Smooth muscle cell (in vitro differentiated cells): ENCODE data around the gene CEP250. TPM values are rescaled to one million over a fixed set of nuclear protein-coding genes. Genes with fewer than 3 reads are reported as not detected.

ENCODE experiments used
- DNase-seq: peaks from one replicate; lab custom pipeline; 2025; ENCODE audit not compliant: unreplicated experiment; lab: John Stamatoyannopoulos, UW
- H2AFZ ChIP-seq: fragments of 200-600 bp; sonication (generic); 2 replicates; pipeline ENCODE4 v1.6.0; 2016; ENCODE audit warnings: antibody characterized with exemption, low read depth, mild to moderate bottlenecking
- H3F3A ChIP-seq: fragments of 200-600 bp; sonication (generic); 2 replicates; pipeline ENCODE4 v1.6.0; 2017; ENCODE audit warnings: antibody characterized with exemption, low read depth
- H3K27ac ChIP-seq: fragments of 200-600 bp; sonication (generic); 2 replicates; pipeline ENCODE4 v1.5.1; 2016; ENCODE audit warnings: low read depth, mild to moderate bottlenecking
- H3K27me3 ChIP-seq: fragments of 200-600 bp; sonication (generic); 2 replicates; pipeline ENCODE4 v1.6.1; 2016; ENCODE audit warnings: low read depth, mild to moderate bottlenecking
- H3K36me3 ChIP-seq: fragments of 200-600 bp; sonication (generic); 2 replicates; pipeline ENCODE4 v1.5.1; 2016; ENCODE audit warnings: low read depth
- H3K4me1 ChIP-seq: fragments of 200-600 bp; sonication (generic); 2 replicates; pipeline ENCODE4 v1.5.1; 2016; ENCODE audit warnings: low read depth
- H3K4me2 ChIP-seq: fragments of 200-600 bp; sonication (generic); 2 replicates; pipeline ENCODE4 v1.6.0; 2016; ENCODE audit warnings: mild to moderate bottlenecking
- H3K4me3 ChIP-seq: fragments of 200-600 bp; sonication (generic); 2 replicates; pipeline ENCODE4 v1.5.1; 2016; ENCODE audit warnings: mild to moderate bottlenecking
- H3K79me2 ChIP-seq: fragments of 200-600 bp; sonication (generic); 2 replicates; pipeline ENCODE4 v1.6.0; 2016; ENCODE audit warnings: low read depth, mild to moderate bottlenecking
- H3K9ac ChIP-seq: fragments of 200-600 bp; sonication (generic); 2 replicates; pipeline ENCODE4 v1.6.0; 2016; ENCODE audit warnings: low read depth
- H3K9me3 ChIP-seq: fragments of 200-600 bp; sonication (generic); replicated peaks from 2 replicates; pipeline ENCODE4 v1.5.1; 2016; ENCODE audit warnings: low read depth
- H4K20me1 ChIP-seq: fragments of 200-600 bp; sonication (generic); 2 replicates; pipeline ENCODE4 v1.6.0; 2016; ENCODE audit warnings: low read depth
- CTCF ChIP-seq: fragments of 200-600 bp; sonication (generic); IDR thresholded peaks from 2 replicates; pipeline ENCODE4 v1.5.1; 2017; ENCODE audit warnings: borderline replicate concordance, mild to moderate bottlenecking, antibody characterized with exemption; ENCODE audit not compliant: insufficient read depth, poor library complexity, severe bottlenecking
- WGBS: methylation state at CpG from one replicate; pipeline ENCODE4 v1.1.7; 2016; ENCODE audit warnings: low lambda C conversion rate; 5-methylcytosine and 5-hydroxymethylcytosine counted together
- polyA plus RNA-seq: library from polyadenylated mRNA; unstranded; fragments of >200 nt; fragmentation: Nextera tagmentation; extraction: Ambion mirVana; gene quantifications from 2 replicates; pipeline ENCODE4 v1.2.1, GENCODE V29; 2016
- total RNA-seq: library from RNA; depleted of rRNA; stranded (reverse); fragments of >200 nt; gene quantifications from 2 replicates; pipeline ENCODE4 v1.2.3, GENCODE V29; 2014

CEP250 gene
- total and polyA plus RNA-seq, 2 experiments from 2014 or later: 16.0 to 22.1 TPM

DNA sequence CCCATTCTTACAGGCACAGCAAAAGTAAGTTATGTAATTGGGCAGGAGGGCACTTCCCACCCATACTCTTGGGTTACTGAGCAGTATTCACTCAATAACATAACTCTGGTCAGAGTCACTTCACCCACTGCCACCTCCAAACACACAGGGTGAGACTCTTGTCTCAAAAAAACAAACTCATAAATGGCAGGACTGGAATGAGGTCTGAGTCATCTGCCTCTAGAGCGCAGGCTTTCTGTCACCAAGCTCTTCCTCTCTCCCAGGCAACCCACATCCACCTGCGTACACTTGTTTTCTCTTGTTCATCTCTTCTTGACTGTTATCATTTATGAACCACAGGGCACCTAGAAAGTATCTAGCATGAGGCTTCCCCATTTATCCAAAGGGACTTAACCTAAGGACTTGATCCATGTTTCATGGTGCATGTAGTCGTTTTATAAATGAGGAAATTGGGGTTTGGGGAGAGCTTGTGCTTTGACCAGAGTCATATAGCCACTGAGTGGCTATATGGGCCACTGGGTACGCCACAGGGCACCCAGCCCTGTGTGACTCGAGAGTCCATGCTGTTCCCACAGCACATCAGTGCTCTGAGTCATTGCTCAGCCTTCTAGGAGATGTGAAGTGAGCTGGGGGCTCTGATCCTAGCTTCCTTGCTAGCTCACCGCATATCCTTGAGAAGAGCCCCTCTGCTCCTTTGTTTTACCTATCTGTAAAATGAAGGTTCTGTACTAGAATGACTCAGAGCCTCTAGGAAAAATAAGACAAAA, 51.7 kb downstream of the CEP250 start:
- DNase-seq: no peak
- Histone ChIP-seq H3K27ac (peak overlapping the region; percentile 38), H3K79me2 (no peaks in the 10 kb centered on the region), H4K20me1 (peaks cover 19% of the 10 kb centered on the region), H3K4me2 (no peak overlapping the region), H3K4me1 (no peaks in the 10 kb centered on the region), H3K9me3 (no peaks in the 10 kb centered on the region), H2AFZ (no peak overlapping the region), H3F3A (no peaks in the 10 kb centered on the region), H3K27me3 (no peaks in the 10 kb centered on the region), H3K9ac (no peak overlapping the region), H3K4me3 (no peak overlapping the region), H3K36me3 (no peaks in the 10 kb centered on the region)
- no peak for TF ChIP-seq CTCF
- WGBS: 81% methylated on average over 6 of the region's 6 CpGs

DNA sequence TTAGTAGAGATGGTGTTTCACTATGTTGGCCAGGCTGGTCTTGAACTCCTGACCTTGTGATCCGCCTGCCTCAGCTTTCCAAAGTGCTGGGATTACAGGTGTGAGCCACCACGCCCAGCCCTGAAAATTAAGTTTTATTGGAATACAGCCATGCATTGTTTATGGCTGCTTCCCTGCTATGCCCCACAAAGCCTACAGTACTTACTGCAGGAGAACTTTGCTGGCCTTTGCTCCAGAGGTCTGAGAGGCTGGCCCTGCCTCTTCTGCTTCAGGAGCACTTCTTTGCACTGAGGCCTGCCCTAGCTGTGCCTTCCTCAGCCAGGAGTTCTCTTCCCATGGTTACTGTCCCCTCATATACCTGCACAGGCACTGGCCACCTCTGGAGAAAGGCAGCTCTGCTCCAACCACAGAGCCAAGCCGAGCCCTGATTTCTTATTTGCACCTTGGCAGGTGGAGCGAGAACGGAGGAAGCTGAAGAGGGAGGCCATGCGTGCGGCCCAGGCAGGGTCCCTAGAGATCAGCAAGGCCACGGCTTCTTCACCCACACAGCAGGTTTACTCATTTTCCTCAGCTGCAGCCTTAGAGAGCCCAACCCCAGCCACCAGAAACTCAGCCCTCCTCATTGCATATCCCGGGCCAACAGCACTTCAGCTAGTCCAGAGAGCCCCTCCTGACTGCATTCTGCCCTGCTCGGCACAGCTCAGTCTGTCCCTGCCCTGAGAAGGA, 53.3 kb downstream of the CEP250 start:
- H3K27me3 ChIP-seq: no peaks in the 10 kb centered on the region

DNA sequence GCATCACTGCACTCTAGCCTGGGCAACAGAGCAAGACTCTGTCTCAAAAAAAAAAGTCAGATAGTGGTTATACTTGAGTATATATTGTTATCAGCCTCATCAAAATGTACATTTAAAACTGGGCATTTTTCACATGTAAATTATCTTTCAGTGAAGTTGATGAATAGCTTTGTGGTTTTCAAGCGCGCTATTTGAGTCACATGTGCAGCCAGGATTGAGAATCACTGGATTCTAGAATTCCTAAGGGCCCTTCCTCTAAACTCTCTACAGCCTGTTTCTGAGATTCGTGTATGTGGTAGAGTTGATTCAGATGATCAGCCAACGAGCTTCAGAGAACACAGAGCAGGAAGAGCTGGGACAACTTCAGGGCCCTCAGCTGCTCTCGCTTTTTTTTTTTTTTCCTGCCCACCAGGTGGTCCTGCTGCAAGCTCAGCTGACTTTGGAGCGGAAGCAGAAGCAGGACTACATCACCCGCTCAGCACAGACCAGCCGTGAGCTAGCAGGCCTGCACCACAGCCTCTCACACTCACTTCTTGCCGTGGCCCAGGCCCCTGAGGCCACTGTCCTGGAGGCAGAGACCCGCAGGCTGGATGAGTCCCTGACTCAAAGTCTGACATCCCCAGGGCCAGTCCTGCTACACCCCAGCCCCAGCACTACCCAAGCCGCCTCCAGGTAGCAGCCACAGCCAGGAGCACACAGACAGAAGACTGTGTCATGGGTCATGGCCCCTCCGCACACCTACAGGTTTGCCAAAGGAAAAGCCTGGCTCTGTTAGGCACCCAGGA, 55.7 kb downstream of the CEP250 start:
- Histone ChIP-seq H3K36me3 (no peaks in the 10 kb centered on the region), H3K4me2 (no peak overlapping the region), H3K4me1 (no peaks in the 10 kb centered on the region), H3K9ac (no peak overlapping the region), H3K27ac (no peak overlapping the region), H4K20me1 (peaks cover 16% of the 10 kb centered on the region), H3K9me3 (no peaks in the 10 kb centered on the region), H3K27me3 (no peaks in the 10 kb centered on the region), H3K4me3 (no peak overlapping the region), H3K79me2 (no peaks in the 10 kb centered on the region), H2AFZ (no peak overlapping the region), H3F3A (no peaks in the 10 kb centered on the region)
- TF ChIP-seq CTCF: no peak
- WGBS: 95% methylated on average over 11 of the region's 12 CpGs
- DNase-seq: no peak

More for the DNA sequence above, 53.3 kb downstream of the CEP250 start:
- no peak overlapping the region for H3K4me3 ChIP-seq
- no peak overlapping the region for H2AFZ ChIP-seq
- no peaks in the 10 kb centered on the region for H3K36me3 ChIP-seq
- H3K9me3 ChIP-seq: no peaks in the 10 kb centered on the region
- H3K9ac ChIP-seq: no peak overlapping the region
- H4K20me1 ChIP-seq: peaks cover 19% of the 10 kb centered on the region
- no peak overlapping the region for H3K4me2 ChIP-seq
- H3F3A ChIP-seq: no peaks in the 10 kb centered on the region
- no peaks in the 10 kb centered on the region for H3K79me2 ChIP-seq
- DNase-seq: no peak
- no peaks in the 10 kb centered on the region for H3K4me1 ChIP-seq
- no peak overlapping the region for H3K27ac ChIP-seq
- TF ChIP-seq CTCF: no peak
- WGBS: 98% methylated on average over 10 of the region's 10 CpGs
